ENCODE measurements around the gene KCNT2. TPM values are rescaled to one million over a fixed set of nuclear protein-coding genes. Genes with fewer than 3 reads are reported as not detected.

Gene KCNT2
- total RNA-seq, 4 donors from 2014 or later: 1.6 to 20.9 (median 8.9) TPM

GRCh38 chr1:196501760-196502428, 106.3 kb downstream of the KCNT2 start:
- TF ChIP-seq, protein P1, sequence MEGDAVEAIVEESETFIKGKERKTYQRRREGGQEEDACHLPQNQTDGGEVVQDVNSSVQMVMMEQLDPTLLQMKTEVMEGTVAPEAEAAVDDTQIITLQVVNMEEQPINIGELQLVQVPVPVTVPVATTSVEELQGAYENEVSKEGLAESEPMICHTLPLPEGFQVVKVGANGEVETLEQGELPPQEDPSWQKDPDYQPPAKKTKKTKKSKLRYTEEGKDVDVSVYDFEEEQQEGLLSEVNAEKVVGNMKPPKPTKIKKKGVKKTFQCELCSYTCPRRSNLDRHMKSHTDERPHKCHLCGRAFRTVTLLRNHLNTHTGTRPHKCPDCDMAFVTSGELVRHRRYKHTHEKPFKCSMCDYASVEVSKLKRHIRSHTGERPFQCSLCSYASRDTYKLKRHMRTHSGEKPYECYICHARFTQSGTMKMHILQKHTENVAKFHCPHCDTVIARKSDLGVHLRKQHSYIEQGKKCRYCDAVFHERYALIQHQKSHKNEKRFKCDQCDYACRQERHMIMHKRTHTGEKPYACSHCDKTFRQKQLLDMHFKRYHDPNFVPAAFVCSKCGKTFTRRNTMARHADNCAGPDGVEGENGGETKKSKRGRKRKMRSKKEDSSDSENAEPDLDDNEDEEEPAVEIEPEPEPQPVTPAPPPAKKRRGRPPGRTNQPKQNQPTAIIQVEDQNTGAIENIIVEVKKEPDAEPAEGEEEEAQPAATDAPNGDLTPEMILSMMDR (IDR thresholded peaks at IDR 0.05): no peak
- DNase-seq (ENCODE audit: low spot score): no peak
- ATAC-seq (ENCODE audit: low FRiP score): peak; percentile 71

GRCh38 chr1:196497817-196498216, 110.4 kb downstream of the KCNT2 start:
- ATAC-seq (ENCODE audit: low FRiP score) (no peak), DNase-seq (ENCODE audit: low spot score) (no peak)
- TF ChIP-seq, protein P1 (IDR thresholded peaks at IDR 0.05): no peak

DNA sequence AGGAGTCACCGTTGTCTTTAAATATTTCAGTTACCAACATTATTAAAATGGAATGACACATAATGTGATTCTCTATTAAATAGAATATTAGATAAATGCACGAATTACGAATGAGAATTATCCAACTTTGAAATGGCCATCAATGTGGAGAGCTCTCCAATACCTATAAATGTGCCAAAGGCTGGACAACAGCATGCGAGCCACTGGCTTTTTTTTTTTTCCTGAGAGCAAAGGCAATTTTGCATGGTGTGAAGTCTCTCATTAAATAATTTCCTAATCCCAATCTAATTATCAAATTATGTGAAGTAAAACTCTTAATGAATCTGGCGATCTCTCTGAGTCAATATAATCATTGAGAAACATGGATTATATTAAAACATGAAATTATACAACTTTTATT, 113.5 kb downstream of the KCNT2 start:
- ATAC-seq (ENCODE audit: low FRiP score) (no peak), DNase-seq (ENCODE audit: low spot score) (no peak)
- TF ChIP-seq, protein P1 (IDR thresholded peaks at IDR 0.05): no peak

GRCh38 chr1:196493881-196494280, 114.4 kb downstream of the KCNT2 start:
- DNase-seq (ENCODE audit: low spot score) (no peak), ATAC-seq (ENCODE audit: low FRiP score) (no peak)
- TF ChIP-seq, protein P1 (IDR thresholded peaks at IDR 0.05): no peak

DNA sequence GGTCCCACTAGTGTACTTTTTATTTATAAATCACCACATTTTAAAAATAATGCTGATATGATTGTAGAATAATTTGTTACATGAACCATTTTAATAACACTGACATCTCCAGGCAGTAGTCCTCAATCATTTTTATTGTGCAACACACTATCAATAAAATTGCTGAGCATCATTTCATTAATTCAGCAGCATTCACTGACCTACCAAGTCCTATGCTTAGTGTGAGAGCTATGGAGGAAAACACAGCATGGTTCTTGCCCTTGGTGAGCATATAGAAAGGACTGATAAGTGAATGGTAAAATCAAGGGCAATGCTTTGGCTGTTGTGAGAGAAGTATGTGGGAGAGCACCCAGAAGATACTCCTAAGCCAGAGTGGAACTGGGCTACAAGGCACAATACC, 119.7 kb downstream of the KCNT2 start:
- DNase-seq (ENCODE audit: low spot score) (no peak), ATAC-seq (ENCODE audit: low FRiP score) (no peak)
- TF ChIP-seq, protein P1 (IDR thresholded peaks at IDR 0.05): no peak

DNA sequence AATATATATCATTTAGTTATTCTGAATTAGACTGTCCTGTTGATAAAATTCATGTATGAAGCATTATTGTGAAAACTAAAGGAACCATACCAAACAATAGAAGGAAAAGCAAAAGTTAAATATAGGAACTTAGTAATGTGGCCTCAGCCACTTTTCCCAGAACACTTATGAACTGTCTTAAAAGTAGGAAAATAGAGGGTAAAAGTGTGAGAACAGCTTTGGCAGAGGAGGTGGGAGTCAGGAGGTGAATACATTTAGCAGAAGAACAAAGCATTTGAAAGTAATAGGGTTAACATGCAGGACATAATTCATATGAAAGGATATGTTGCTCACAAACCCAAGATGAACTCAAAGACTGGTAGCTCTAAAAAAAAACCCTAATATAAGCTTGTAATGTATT, 121.9 kb downstream of the KCNT2 start:
- TF ChIP-seq, protein P1 (IDR thresholded peaks at IDR 0.05): no peak
- ATAC-seq (ENCODE audit: low FRiP score) (no peak), DNase-seq (ENCODE audit: low spot score) (no peak)

- TF ChIP-seq, protein P1 (IDR thresholded peaks at IDR 0.05): no peak
- ATAC-seq (ENCODE audit: low FRiP score) (no peak), DNase-seq (ENCODE audit: low spot score) (no peak)
These were observed 126.6 kb downstream of the KCNT2 start for GRCh38 chr1:196481616-196482015.
